A549 treated with AZD9567 at 1 μM for 4 hours (cell line): Measurements from ENCODE around the gene GAP43. TPM values are rescaled to one million over a fixed set of nuclear protein-coding genes. Genes with fewer than 3 reads are reported as not detected.

Source experiments
- total RNA-seq: library from RNA; stranded (reverse); fragments of 200-300 nt; extraction: Qiagen RNA extraction; gene quantifications from 5 replicates; pipeline ENCODE4 v1.2.3, GENCODE V29; 2022; ENCODE audit not compliant: insufficient read depth

The GAP43 gene
- total RNA-seq, result 0.05 TPM in 1 of 5 replicates, not detected in the others

GRCh38 chr3:115623044-115623868, at the start of gene GAP43:
Gene GAP43, plus strand, starts transcription at chr3:115623510. Its CDS starts 180 bp downstream, at chr3:115623690.

